GM19397 (cell line): ENCODE measurements around the gene CELF6.

Source experiments
- ATAC-seq: cut with Tn5 transposase; IDR thresholded peaks from one replicate; pipeline ENCODE4 v1.9.1; 2021; ENCODE audit warnings: mild to moderate bottlenecking, moderate library complexity; ENCODE audit not compliant: unreplicated experiment

CELF6 gene

GRCh38 chr15:72319985-72320671 is at the start of gene CELF6:
CELF6 (minus strand) TSS chr15:72320157; CDS start chr15:72319874, 283 bp downstream.
- peak; percentile 56 for ATAC-seq

- ATAC-seq = no peak
Measured at GRCh38 chr15:72368899-72369298, 48.9 kb upstream of the CELF6 start.

GRCh38 chr15:72368325-72368724 is 48.4 kb upstream of the CELF6 start:
- no peak for ATAC-seq

- peak; percentile 56 for ATAC-seq
Measured at GRCh38 chr15:72365844-72366243, 45.9 kb upstream of the CELF6 start.

- ATAC-seq = no peak
Measured at GRCh38 chr15:72361176-72361575, 41.2 kb upstream of the CELF6 start.

GRCh38 chr15:72358650-72359171 is 38.8 kb upstream of the CELF6 start:
- no peak for ATAC-seq

GRCh38 chr15:72358121-72358520 is 38.2 kb upstream of the CELF6 start:
- no peak for ATAC-seq

- no peak for ATAC-seq
Measured at GRCh38 chr15:72354496-72354895, 34.5 kb upstream of the CELF6 start.

- no peak for ATAC-seq
Measured at GRCh38 chr15:72353266-72353665, 33.3 kb upstream of the CELF6 start.

- ATAC-seq = no peak
Measured at GRCh38 chr15:72345806-72346205, 25.8 kb upstream of the CELF6 start.

- ATAC-seq = no peak
Measured at GRCh38 chr15:72345280-72345679, 25.3 kb upstream of the CELF6 start.

GRCh38 chr15:72344602-72345001 is 24.6 kb upstream of the CELF6 start:
- no peak for ATAC-seq

- ATAC-seq = no peak
Measured at GRCh38 chr15:72342385-72342784, 22.4 kb upstream of the CELF6 start.

GRCh38 chr15:72341361-72341760 is 21.4 kb upstream of the CELF6 start:
- ATAC-seq = no peak

- ATAC-seq = no peak
Measured at GRCh38 chr15:72340366-72340765, 20.4 kb upstream of the CELF6 start.

GRCh38 chr15:72339777-72340177 is 19.8 kb upstream of the CELF6 start:
- ATAC-seq = no peak

GRCh38 chr15:72338617-72339321 is 18.8 kb upstream of the CELF6 start:
- ATAC-seq = no peak

- ATAC-seq = no peak
Measured at GRCh38 chr15:72338148-72338547, 18.2 kb upstream of the CELF6 start.

- no peak for ATAC-seq
Measured at GRCh38 chr15:72334842-72335241, 14.9 kb upstream of the CELF6 start.

GRCh38 chr15:72331021-72331420 is 11.1 kb upstream of the CELF6 start:
- ATAC-seq = no peak

GRCh38 chr15:72323752-72324151 is 3.8 kb upstream of the CELF6 start:
- no peak for ATAC-seq

- peak; percentile 29 for ATAC-seq
Measured at GRCh38 chr15:72319360-72319984, 485 bp downstream of the CELF6 start.
